HEK293 (cell line): ENCODE measurements around the gene ZNF618.

Experiments used
- CTCF ChIA-PET: fragments of 350-600 bp; formaldehyde crosslinking; extraction: SDS; loops from one replicate; lab custom pipeline; 2021; ENCODE audit warnings: antibody characterized with exemption; lab: Yijun Ruan, JAX
- POLR2A ChIA-PET: fragments of 300-600 bp; formaldehyde crosslinking; extraction: SDS; loops from one replicate; lab custom pipeline; 2020; ENCODE audit warnings: antibody characterized with exemption, inconsistent platforms; lab: Yijun Ruan, JAX
- H3K27ac ChIP-seq: fragments of 200-500 bp; sonication (Bioruptor generic); 2 replicates; pipeline ENCODE4 v1.5.1; 2014; ENCODE audit warnings: low read depth, low read length, control low read depth, inconsistent platforms; ENCODE audit errors: extremely low read depth
- H3K36me3 ChIP-seq, 2 experiments: fragments of 200-500 bp in 1 of 2; sonication (Bioruptor generic) in 1 of 2; 1 replicate in 1 of 2; 2 replicates in 1 of 2; pipeline ENCODE4 v1.5.1; 2014 to 2017; ENCODE audit warnings: inconsistent platforms in 2 of 2, low read length in 2 of 2; ENCODE audit not compliant: control insufficient read depth in 2 of 2, insufficient read depth in 1 of 2
- H3K4me1 ChIP-seq: fragments of 200-500 bp; sonication (Bioruptor generic); 2 replicates; pipeline ENCODE4 v1.5.1; 2014; ENCODE audit warnings: mild to moderate bottlenecking, low read length, inconsistent platforms; ENCODE audit not compliant: control insufficient read depth, insufficient read depth
- H3K4me3 ChIP-seq: 2 replicates; pipeline ENCODE4 v1.5.1; 2011; ENCODE audit warnings: low read depth, mild to moderate bottlenecking, control low read depth, low read length, moderate library complexity
- H3K9me3 ChIP-seq: fragments of 200-500 bp; sonication (Bioruptor generic); 2 replicates; pipeline ENCODE4 v1.5.1; 2014; ENCODE audit warnings: low read depth, low read length, inconsistent platforms; ENCODE audit not compliant: control insufficient read depth, insufficient read depth
- AEBP2 ChIP-seq: fragments of 450-650 bp; formaldehyde crosslinking; IDR thresholded peaks from 2 replicates; pipeline ENCODE4 v1.5.1; 2016; ENCODE audit warnings: missing biosample characterization, missing genetic modification characterization, borderline replicate concordance
- CTCF ChIP-seq: fragments of 450-650 bp; formaldehyde crosslinking; IDR thresholded peaks from 2 replicates; pipeline ENCODE4 v1.5.1; 2016; ENCODE audit warnings: missing biosample characterization, missing genetic modification characterization
- HOXC10 ChIP-seq: sonication (generic); formaldehyde crosslinking; IDR thresholded peaks from 2 replicates; pipeline ENCODE4 v1.8.1; 2023; ENCODE audit warnings: mild to moderate bottlenecking, missing genetic modification reagents
- WT1 ChIP-seq: fragments of 450-650 bp; formaldehyde crosslinking; IDR thresholded peaks from 2 replicates; pipeline ENCODE4 v1.5.1; 2016; ENCODE audit warnings: missing biosample characterization, missing genetic modification characterization
- ZBTB11 ChIP-seq: fragments of 450-650 bp; formaldehyde crosslinking; conservative IDR thresholded peaks from 2 replicates; pipeline ENCODE4 v1.5.1; 2016; ENCODE audit warnings: low read depth, missing biosample characterization, missing genetic modification characterization
- ZBTB44 ChIP-seq: fragments of 450-650 bp; IDR thresholded peaks from 2 replicates; pipeline ENCODE4 v1.5.1; 2018; ENCODE audit warnings: missing biosample characterization, mild to moderate bottlenecking, missing genetic modification characterization
- ZEB2 ChIP-seq: fragments of 450-650 bp; formaldehyde crosslinking; IDR thresholded peaks from 2 replicates; pipeline ENCODE4 v1.5.1; 2016; ENCODE audit warnings: missing biosample characterization, missing genetic modification characterization
- ZNF155 ChIP-seq: fragments of 450-650 bp; formaldehyde crosslinking; IDR thresholded peaks from 2 replicates; pipeline ENCODE4 v1.5.1; 2016; ENCODE audit warnings: missing biosample characterization, missing genetic modification characterization
- ZNF174 ChIP-seq: fragments of 450-650 bp; formaldehyde crosslinking; IDR thresholded peaks from 2 replicates; pipeline ENCODE4 v1.5.0; 2017; ENCODE audit warnings: missing biosample characterization, mild to moderate bottlenecking, missing genetic modification characterization
- ZNF175 ChIP-seq: fragments of 450-650 bp; formaldehyde crosslinking; IDR thresholded peaks from 2 replicates; pipeline ENCODE4 v1.5.1; 2016; ENCODE audit warnings: missing biosample characterization, missing genetic modification characterization
- ZNF214 ChIP-seq: fragments of 450-650 bp; formaldehyde crosslinking; IDR thresholded peaks from 2 replicates; pipeline ENCODE4 v1.5.1; 2017; ENCODE audit warnings: missing biosample characterization, mild to moderate bottlenecking, missing genetic modification characterization, borderline replicate concordance
- ZNF221 ChIP-seq: fragments of 450-650 bp; formaldehyde crosslinking; IDR thresholded peaks from 2 replicates; pipeline ENCODE4 v1.5.1; 2017; ENCODE audit warnings: missing biosample characterization, missing genetic modification characterization, borderline replicate concordance
- ZNF354C ChIP-seq: fragments of 450-650 bp; formaldehyde crosslinking; IDR thresholded peaks from 2 replicates; pipeline ENCODE4 v1.5.1; 2016; ENCODE audit warnings: missing biosample characterization, missing genetic modification characterization, low read depth, borderline replicate concordance
- ZNF362 ChIP-seq: fragments of 450-650 bp; formaldehyde crosslinking; IDR thresholded peaks from 2 replicates; pipeline ENCODE4 v1.5.1; 2016; ENCODE audit warnings: missing biosample characterization, missing genetic modification characterization
- ZNF423 ChIP-seq: fragments of 450-650 bp; formaldehyde crosslinking; IDR thresholded peaks from 2 replicates; pipeline ENCODE4 v1.5.1; 2016; ENCODE audit warnings: missing biosample characterization, missing genetic modification characterization
- ZNF660 ChIP-seq: fragments of 450-650 bp; IDR thresholded peaks from 2 replicates; pipeline ENCODE4 v1.5.1; 2018; ENCODE audit warnings: missing biosample characterization, mild to moderate bottlenecking, missing genetic modification characterization
- ZNF677 ChIP-seq: fragments of 450-650 bp; IDR thresholded peaks from 2 replicates; pipeline ENCODE4 v1.5.0; 2018; ENCODE audit warnings: missing biosample characterization, mild to moderate bottlenecking, missing genetic modification characterization, moderate library complexity
- ZNF768 ChIP-seq: fragments of 450-650 bp; formaldehyde crosslinking; IDR thresholded peaks from 2 replicates; pipeline ENCODE4 v1.5.1; 2018; ENCODE audit warnings: missing biosample characterization, mild to moderate bottlenecking, missing genetic modification characterization
- ZSCAN18 ChIP-seq: fragments of 450-650 bp; formaldehyde crosslinking; IDR thresholded peaks from 2 replicates; pipeline ENCODE4 v1.5.1; 2016; ENCODE audit warnings: missing biosample characterization, missing genetic modification characterization

ZNF618 gene

GRCh38 chr9:114034661-114035062 lies 158.6 kb downstream of the ZNF618 start:
- TF ChIP-seq ZNF221 (tag by site-specific recombination) = no peak
- TF ChIP-seq ZNF214 = no peak
- no peak for TF ChIP-seq ZNF155 (tag by site-specific recombination)
- TF ChIP-seq ZBTB44 = no peak
- no peak for TF ChIP-seq AEBP2
- no peak for TF ChIP-seq HOXC10
- TF ChIP-seq ZBTB11 (tag by site-specific recombination) = no peak
- no peak for TF ChIP-seq ZNF423 (tag by site-specific recombination)
- TF ChIP-seq ZEB2 (tag by site-specific recombination) = no peak
- TF ChIP-seq ZNF768 (tag by site-specific recombination) = no peak
- no peak for TF ChIP-seq ZNF660 (tag by site-specific recombination)
- no peak for TF ChIP-seq CTCF (tag by site-specific recombination)
- ChIA-PET CTCF (interaction anchor here (1.3 kb wide), 1 partner anchor 220 kb away, joined by 3 read pairs; no protein-coding TSS in a partner anchor), POLR2A (no interaction called here)
- no peaks in the 10 kb centered on the region for H3K9me3 ChIP-seq
- no peaks in the 10 kb centered on the region for H3K4me1 ChIP-seq
- H3K27ac ChIP-seq = no peak overlapping the region
- H3K36me3 ChIP-seq = peaks cover 0 to 50% of the 10 kb centered on the region in 2 experiments; a peak in 1 of 3 replicates
- H3K4me3 ChIP-seq = no peak overlapping the region

- CTCF ChIA-PET = interaction anchor here (0.6 to 0.9 kb wide), 4 partner anchors 14 to 676 kb away, joined by 3 to 4 read pairs (median 3); no protein-coding TSS in a partner anchor
- H3K36me3 ChIP-seq = peaks cover 0 to 46% of the 10 kb centered on the region in 2 experiments; a peak in 1 of 3 replicates
- no peak for TF ChIP-seq ZNF174 (tag by site-specific recombination)
- no peak for TF ChIP-seq ZNF677 (tag by site-specific recombination)
- TF ChIP-seq WT1 (tag by site-specific recombination) = no peak
- no peak for TF ChIP-seq ZSCAN18
- no peak for TF ChIP-seq ZNF354C (tag by site-specific recombination)
- TF ChIP-seq ZNF175 = no peak
- TF ChIP-seq ZNF362 (tag by site-specific recombination) = no peak
Measured at GRCh38 chr9:114035221-114035844, 159.2 kb downstream of the ZNF618 start.

More at GRCh38 chr9:114035221-114035844, 159.2 kb downstream of the ZNF618 start:
- POLR2A ChIA-PET = interaction anchor here (0.6 kb wide), 1 partner anchor 81 kb away, joined by 3 read pairs; no protein-coding TSS in a partner anchor
- Histone ChIP-seq H3K9me3 (no peaks in the 10 kb centered on the region), H3K4me1 (no peaks in the 10 kb centered on the region), H3K4me3 (no peak overlapping the region), H3K27ac (no peak overlapping the region)
